Spinal cord (tissue), 4 donors: Measurements from ENCODE around the gene CYB5D1. TPM values are rescaled to one million over a fixed set of nuclear protein-coding genes. Genes with fewer than 3 reads are reported as not detected.
A peak's percentile ranks its signal among the peaks of the same experiment; 100 is the strongest.

Experiments
- polyA plus RNA-seq, 2 donors: library from polyadenylated mRNA; unstranded; fragments of 120-200 nt; gene quantifications; one replicate each; pipeline ENCODE4 v1.2.1, GENCODE V29; 2013; ENCODE audit not compliant: insufficient read length in 2 of 2
- small RNA-seq: library from RNA; depleted of rRNA; stranded (forward); fragments of <200 nt; gene quantifications from one replicate; pipeline ENCODE3, GENCODE V24; 2014; ENCODE audit warnings: low replicate concordance
- total RNA-seq, 2 donors: library from RNA; depleted of rRNA in 1 of 2; stranded (reverse); fragments of 120-200 nt in 1 of 2; fragments of >200 nt in 1 of 2; gene quantifications; one replicate each; pipeline versions ENCODE4 v1.2.3 to v1.2.4, GENCODE V29; 2013 to 2014

The CYB5D1 gene
- total and polyA plus RNA-seq, 4 donors: 8.2 to 21.9 (median 20.6) TPM

Small RNA genes within 50 kb of the gene (small RNA-seq; reads per million reads assigned to genes)
- 24.6 reads per million, percentile 97 among the genes with 10 or more reads in this experiment for gene SCARNA21

Other genes starting within 250 kb of the CYB5D1 start
- gene FXR2, start 243.1 kb upstream of the CYB5D1 start, total RNA-seq: 10 to 100 TPM; 35.4 to 59.3 TPM
- gene FXR2, start 243.1 kb upstream of the CYB5D1 start, polyA plus RNA-seq: 10 to 100 TPM; 54.1 to 66.8 TPM
- gene SAT2, start 230.2 kb upstream of the CYB5D1 start, total RNA-seq: 100 to 1,000 TPM in 1 of 2 donors, 10 to 100 TPM in 1; 33.5 to 124 TPM
- gene SAT2, start 230.2 kb upstream of the CYB5D1 start, polyA plus RNA-seq: 100 to 1,000 TPM in 1 of 2 donors, 10 to 100 TPM in 1; 97.8 to 108 TPM
- 1 to 10 TPM in 1 of 2 donors, under 1 TPM in 1; 0.20 to 1.5 TPM for gene SHBG, start 227.9 kb upstream of the CYB5D1 start, total RNA-seq
- 1 to 10 TPM; 1.0 to 2.7 TPM for gene SHBG, start 227.9 kb upstream of the CYB5D1 start, polyA plus RNA-seq
- 10 to 100 TPM; 29.1 to 46.7 TPM for gene ATP1B2, start 207.1 kb upstream of the CYB5D1 start, total RNA-seq
- gene ATP1B2, start 207.1 kb upstream of the CYB5D1 start, polyA plus RNA-seq: 100 to 1,000 TPM; 301 to 332 TPM
- gene TP53, start 170.5 kb upstream of the CYB5D1 start, total RNA-seq: 10 to 100 TPM; 12.1 to 17.2 TPM
- 10 to 100 TPM; 32.3 to 36.8 TPM for gene TP53, start 170.5 kb upstream of the CYB5D1 start, polyA plus RNA-seq
- 10 to 100 TPM in 1 of 2 donors, 1 to 10 TPM in 1; 4.9 to 13.4 TPM for gene WRAP53, start 169.5 kb upstream of the CYB5D1 start, total RNA-seq
- gene WRAP53, start 169.5 kb upstream of the CYB5D1 start, polyA plus RNA-seq: 10 to 100 TPM; 17.7 to 17.9 TPM
- gene EFNB3, start 152.8 kb upstream of the CYB5D1 start, total RNA-seq: 10 to 100 TPM; 18.7 to 39.9 TPM
- 100 to 1,000 TPM; 205 to 243 TPM for gene EFNB3, start 152.8 kb upstream of the CYB5D1 start, polyA plus RNA-seq
- 1 to 10 TPM; 1.3 to 2.8 TPM for gene DNAH2, start 140.3 kb upstream of the CYB5D1 start, total RNA-seq
- gene DNAH2, start 140.3 kb upstream of the CYB5D1 start, polyA plus RNA-seq: 1 to 10 TPM; 3.1 to 3.2 TPM
- gene KDM6B, start 23.8 kb upstream of the CYB5D1 start, total RNA-seq: 10 to 100 TPM in 1 of 2 donors, 1 to 10 TPM in 1; 9.6 to 11.2 TPM
- gene KDM6B, start 23.8 kb upstream of the CYB5D1 start, polyA plus RNA-seq: 10 to 100 TPM; 29.8 to 34.0 TPM
- 10 to 100 TPM in 1 of 2 donors, 1 to 10 TPM in 1; 2.7 to 27.6 TPM for gene TMEM88, start 2.9 kb upstream of the CYB5D1 start, total RNA-seq
- 10 to 100 TPM; 12.1 to 15.0 TPM for gene TMEM88, start 2.9 kb upstream of the CYB5D1 start, polyA plus RNA-seq
- 100 to 1,000 TPM in 1 of 2 donors, 10 to 100 TPM in 1; 46.4 to 167 TPM for gene NAA38, start 444 bp upstream of the CYB5D1 start, total RNA-seq
- gene NAA38, start 444 bp upstream of the CYB5D1 start, polyA plus RNA-seq: 100 to 1,000 TPM; 103 to 105 TPM
- gene CHD3, start 30.8 kb downstream of the CYB5D1 start, total RNA-seq: 100 to 1,000 TPM in 1 of 2 donors, 10 to 100 TPM in 1; 87.0 to 100 TPM
- 100 to 1,000 TPM; 154 to 188 TPM for gene CHD3, start 30.8 kb downstream of the CYB5D1 start, polyA plus RNA-seq
- 1 to 10 TPM; 3.8 to 4.7 TPM for gene RNF227, start 58.3 kb downstream of the CYB5D1 start, total RNA-seq
- 1 to 10 TPM; 6.0 to 6.7 TPM for gene RNF227, start 58.3 kb downstream of the CYB5D1 start, polyA plus RNA-seq
- gene KCNAB3, start 71.9 kb downstream of the CYB5D1 start, total RNA-seq: 1 to 10 TPM; 3.2 to 4.8 TPM
- 10 to 100 TPM; 25.9 to 33.6 TPM for gene KCNAB3, start 71.9 kb downstream of the CYB5D1 start, polyA plus RNA-seq
- gene TRAPPC1, start 73.9 kb downstream of the CYB5D1 start, total RNA-seq: 10 to 100 TPM; 21.5 to 31.5 TPM
- gene TRAPPC1, start 73.9 kb downstream of the CYB5D1 start, polyA plus RNA-seq: 100 to 1,000 TPM; 170 to 177 TPM
- 10 to 100 TPM; 14.4 to 25.9 TPM for gene CNTROB, start 74.2 kb downstream of the CYB5D1 start, total RNA-seq
- 10 to 100 TPM; 45.1 to 59.5 TPM for gene CNTROB, start 74.2 kb downstream of the CYB5D1 start, polyA plus RNA-seq
- gene GUCY2D, start 144.6 kb downstream of the CYB5D1 start, total RNA-seq: under 1 TPM; 0.10 to 0.39 TPM
- gene GUCY2D, start 144.6 kb downstream of the CYB5D1 start, polyA plus RNA-seq: 1 to 10 TPM in 1 of 2 donors, under 1 TPM in 1; 0.84 to 2.3 TPM
- under 1 TPM; 0.06 to 0.10 TPM for gene ALOX15B, start 181.1 kb downstream of the CYB5D1 start, total RNA-seq
- under 1 TPM; 0.13 to 0.26 TPM for gene ALOX15B, start 181.1 kb downstream of the CYB5D1 start, polyA plus RNA-seq
- under 1 TPM in 1 of 2 donors, not detected in 1; 0.30 TPM for gene ALOX12B, start 229.7 kb downstream of the CYB5D1 start, total RNA-seq
- 1 to 10 TPM in 1 of 2 donors, under 1 TPM in 1; 0.60 to 1.1 TPM for gene ALOX12B, start 229.7 kb downstream of the CYB5D1 start, polyA plus RNA-seq